ENCODE measurements around the gene ADGRD2.

DNA sequence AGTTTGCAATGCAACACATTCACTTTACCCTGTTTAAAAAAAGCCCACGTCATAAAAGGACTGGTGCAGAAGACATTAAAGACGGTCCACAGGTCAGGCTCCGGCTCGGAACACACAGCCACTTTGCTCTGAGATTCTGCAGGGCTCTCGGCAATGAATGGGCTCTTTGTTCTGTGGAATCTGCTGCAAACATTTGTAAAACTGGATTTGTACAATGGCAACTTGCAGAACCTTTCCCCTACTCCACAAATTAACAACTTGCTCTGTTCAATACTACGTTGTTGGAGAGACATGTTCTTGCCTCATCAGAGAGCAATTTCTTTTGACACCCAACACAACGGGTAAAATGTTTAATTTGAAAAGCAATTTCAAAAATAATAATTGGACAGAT lies 70.0 kb downstream of the ADGRD2 start:
- TF ChIP-seq, protein P1, sequence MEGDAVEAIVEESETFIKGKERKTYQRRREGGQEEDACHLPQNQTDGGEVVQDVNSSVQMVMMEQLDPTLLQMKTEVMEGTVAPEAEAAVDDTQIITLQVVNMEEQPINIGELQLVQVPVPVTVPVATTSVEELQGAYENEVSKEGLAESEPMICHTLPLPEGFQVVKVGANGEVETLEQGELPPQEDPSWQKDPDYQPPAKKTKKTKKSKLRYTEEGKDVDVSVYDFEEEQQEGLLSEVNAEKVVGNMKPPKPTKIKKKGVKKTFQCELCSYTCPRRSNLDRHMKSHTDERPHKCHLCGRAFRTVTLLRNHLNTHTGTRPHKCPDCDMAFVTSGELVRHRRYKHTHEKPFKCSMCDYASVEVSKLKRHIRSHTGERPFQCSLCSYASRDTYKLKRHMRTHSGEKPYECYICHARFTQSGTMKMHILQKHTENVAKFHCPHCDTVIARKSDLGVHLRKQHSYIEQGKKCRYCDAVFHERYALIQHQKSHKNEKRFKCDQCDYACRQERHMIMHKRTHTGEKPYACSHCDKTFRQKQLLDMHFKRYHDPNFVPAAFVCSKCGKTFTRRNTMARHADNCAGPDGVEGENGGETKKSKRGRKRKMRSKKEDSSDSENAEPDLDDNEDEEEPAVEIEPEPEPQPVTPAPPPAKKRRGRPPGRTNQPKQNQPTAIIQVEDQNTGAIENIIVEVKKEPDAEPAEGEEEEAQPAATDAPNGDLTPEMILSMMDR (conservative IDR thresholded peaks at IDR 0.05; ENCODE audit: low read depth, low read length) = no peak
- no peak for TF ChIP-seq EZH2 (IDR thresholded peaks at IDR 0.05; ENCODE audit: low read length, unreplicated experiment)
- TF ChIP-seq EZH2phosphoT487 (IDR thresholded peaks at IDR 0.05; ENCODE audit: borderline replicate concordance, low read length) = no peak

Data from PC-3 (cell line).